Endothelial cell of umbilical vein (primary cell): ENCODE results near the gene TMEM131.

ENCODE experiments used
- FOS ChIP-seq: IDR thresholded peaks from 2 replicates; pipeline ENCODE4 v1.6.1; 2011; ENCODE audit warnings: mild to moderate bottlenecking, low read length, moderate library complexity, borderline replicate concordance; ENCODE audit not compliant: insufficient read depth
- POLR2AphosphoS5 ChIP-seq: IDR thresholded peaks from 2 replicates; pipeline ENCODE4 v1.6.1; 2012; ENCODE audit warnings: low read depth, mild to moderate bottlenecking, control low read depth, low read length, moderate library complexity; ENCODE audit not compliant: insufficient read depth
- TF ChIP-seq, protein P1 (sequence below): IDR thresholded peaks from 2 replicates; pipeline ENCODE4 v1.6.1; 2011; ENCODE audit not compliant: insufficient read depth, insufficient read length

DNA sequence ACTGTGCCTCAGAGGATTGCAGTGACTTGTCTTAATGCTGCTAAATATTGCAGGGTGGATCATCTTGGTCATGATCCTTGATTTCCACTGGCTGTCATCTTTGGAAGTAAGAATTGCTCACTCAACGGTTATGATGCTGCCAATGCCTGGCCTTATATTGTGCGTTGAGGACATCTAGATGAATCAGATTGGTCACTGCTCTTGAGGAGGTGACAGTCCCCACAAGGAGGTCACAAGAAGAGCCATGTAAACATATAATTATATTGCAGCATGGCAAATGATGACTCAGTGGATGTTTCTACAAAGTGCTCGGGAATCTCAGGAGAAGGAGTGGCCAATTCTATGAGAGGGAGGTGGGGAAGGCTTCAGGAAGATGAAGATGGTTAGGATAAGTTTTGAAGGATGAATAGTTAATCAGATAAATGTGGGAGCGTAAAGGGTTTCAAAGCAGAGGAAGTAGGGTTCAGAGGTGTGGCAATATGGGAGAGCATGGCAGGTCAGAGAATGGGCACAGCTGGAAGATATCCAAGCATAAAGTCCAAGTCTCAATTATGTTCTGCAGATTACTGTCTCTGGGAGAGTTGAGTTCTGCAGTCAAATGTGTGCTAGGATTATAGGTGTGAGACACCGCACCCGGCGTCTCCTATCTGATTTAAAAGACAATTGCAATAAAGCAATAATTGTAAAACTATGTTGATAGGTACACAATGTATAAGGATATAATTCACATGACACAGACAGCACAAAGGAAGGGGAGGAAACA is 21.3 kb upstream of the TMEM131 start:
- no peak for TF ChIP-seq POLR2AphosphoS5
- TF ChIP-seq FOS: no peak
- TF ChIP-seq, protein P1, sequence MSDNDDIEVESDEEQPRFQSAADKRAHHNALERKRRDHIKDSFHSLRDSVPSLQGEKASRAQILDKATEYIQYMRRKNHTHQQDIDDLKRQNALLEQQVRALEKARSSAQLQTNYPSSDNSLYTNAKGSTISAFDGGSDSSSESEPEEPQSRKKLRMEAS: no peak
